ENCODE data around the gene CNPY1. TPM values are rescaled to one million over a fixed set of nuclear protein-coding genes. Genes with fewer than 3 reads are reported as not detected.

The CNPY1 gene
- total RNA-seq, 1 donor from 2014 or later, result not detected

DNA sequence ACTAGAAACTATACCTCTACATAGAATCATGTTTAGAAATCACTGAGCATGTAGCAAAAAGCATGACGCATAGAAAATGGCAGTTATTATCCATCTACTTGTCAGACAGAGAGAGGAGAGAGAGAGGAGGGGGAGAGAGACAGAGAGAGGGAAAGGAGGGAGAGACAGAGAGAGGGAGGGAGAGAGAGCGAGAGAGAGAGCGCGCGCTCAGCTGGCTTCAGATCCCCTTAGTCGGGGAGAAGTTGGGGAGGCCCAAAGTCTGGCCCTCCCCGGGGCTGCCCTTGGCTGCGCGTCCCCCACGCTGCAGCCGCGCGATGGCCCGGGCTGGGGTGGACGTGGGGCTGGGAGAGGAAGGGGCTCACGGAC lies 37.0 kb downstream of the CNPY1 start:
- H3K27me3 Mint-ChIP-seq (ENCODE audit: low read depth), result peaks cover 99% of the 10 kb centered on the region
- peaks cover 9% of the 10 kb centered on the region for H3K4me1 Mint-ChIP-seq
- DNase-seq (ENCODE audit: low spot score in 2 of 2, unreplicated experiment in 2 of 2), result no peak
- peak overlapping the region; percentile 30 for H3K4me3 Mint-ChIP-seq
- no peaks in the 10 kb centered on the region for H3K36me3 Mint-ChIP-seq
- H3K9me3 Mint-ChIP-seq, result no peaks in the 10 kb centered on the region
- TF ChIP-seq, protein P1, sequence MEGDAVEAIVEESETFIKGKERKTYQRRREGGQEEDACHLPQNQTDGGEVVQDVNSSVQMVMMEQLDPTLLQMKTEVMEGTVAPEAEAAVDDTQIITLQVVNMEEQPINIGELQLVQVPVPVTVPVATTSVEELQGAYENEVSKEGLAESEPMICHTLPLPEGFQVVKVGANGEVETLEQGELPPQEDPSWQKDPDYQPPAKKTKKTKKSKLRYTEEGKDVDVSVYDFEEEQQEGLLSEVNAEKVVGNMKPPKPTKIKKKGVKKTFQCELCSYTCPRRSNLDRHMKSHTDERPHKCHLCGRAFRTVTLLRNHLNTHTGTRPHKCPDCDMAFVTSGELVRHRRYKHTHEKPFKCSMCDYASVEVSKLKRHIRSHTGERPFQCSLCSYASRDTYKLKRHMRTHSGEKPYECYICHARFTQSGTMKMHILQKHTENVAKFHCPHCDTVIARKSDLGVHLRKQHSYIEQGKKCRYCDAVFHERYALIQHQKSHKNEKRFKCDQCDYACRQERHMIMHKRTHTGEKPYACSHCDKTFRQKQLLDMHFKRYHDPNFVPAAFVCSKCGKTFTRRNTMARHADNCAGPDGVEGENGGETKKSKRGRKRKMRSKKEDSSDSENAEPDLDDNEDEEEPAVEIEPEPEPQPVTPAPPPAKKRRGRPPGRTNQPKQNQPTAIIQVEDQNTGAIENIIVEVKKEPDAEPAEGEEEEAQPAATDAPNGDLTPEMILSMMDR (IDR thresholded peaks at IDR 0.05; ENCODE audit: unreplicated experiment), result no peak
- no peak overlapping the region for H3K27ac Mint-ChIP-seq

DNA sequence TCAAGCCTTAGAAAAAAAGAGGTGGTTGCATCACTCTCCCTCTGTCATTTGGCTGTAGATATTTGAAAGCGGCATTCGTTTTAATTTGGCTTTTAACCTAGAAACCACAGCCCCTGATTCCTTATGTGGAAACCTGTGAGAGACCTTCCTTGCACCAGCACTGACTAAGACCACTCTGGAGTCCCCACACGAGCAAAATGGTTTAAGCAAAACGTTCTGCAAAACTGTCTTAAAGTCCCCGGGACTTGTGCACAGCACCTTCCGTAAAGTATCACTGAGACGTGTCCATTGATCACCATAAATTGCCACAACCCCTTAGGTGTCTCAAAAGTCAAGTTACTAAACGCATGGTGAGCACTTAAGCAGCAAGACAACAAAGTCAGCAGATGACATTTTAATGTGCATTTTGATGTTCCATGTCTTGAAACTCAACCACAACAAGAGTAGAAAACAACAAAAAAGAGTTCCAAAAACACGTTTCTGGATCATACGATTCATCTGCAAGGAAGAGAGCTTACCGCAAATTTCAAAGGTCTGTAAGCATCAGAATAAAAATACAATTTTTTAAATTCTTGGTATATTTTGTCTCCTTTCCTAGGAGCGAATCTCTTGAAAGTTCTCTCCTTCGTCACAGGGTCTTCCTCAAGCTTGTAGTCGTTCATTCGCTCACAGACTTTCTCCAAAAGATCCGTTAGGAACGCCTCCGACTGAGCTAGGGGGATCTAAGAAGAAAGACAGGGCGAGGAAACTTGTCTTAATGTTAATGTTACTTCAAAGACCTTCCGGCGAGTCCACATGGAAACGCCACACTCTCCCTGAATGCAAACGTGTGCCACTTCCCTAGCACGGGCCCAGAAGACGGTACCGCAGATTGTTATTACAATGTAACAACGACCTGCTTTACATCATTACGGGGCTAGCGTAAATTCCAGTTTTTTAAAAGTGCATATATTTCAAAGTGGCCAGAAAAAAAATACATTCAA lies 37.7 kb downstream of the CNPY1 start:
- H3K4me1 Mint-ChIP-seq, result peaks cover 9% of the 10 kb centered on the region
- H3K4me3 Mint-ChIP-seq, result peak overlapping the region; percentile 30
- DNase-seq (ENCODE audit: low spot score in 2 of 2, unreplicated experiment in 2 of 2), result no peak
- peaks cover 99% of the 10 kb centered on the region for H3K27me3 Mint-ChIP-seq (ENCODE audit: low read depth)
- no peak overlapping the region for H3K27ac Mint-ChIP-seq
- H3K9me3 Mint-ChIP-seq, result no peaks in the 10 kb centered on the region
- H3K36me3 Mint-ChIP-seq, result no peaks in the 10 kb centered on the region
- TF ChIP-seq, protein P1 (IDR thresholded peaks at IDR 0.05; ENCODE audit: unreplicated experiment), result no peak

DNA sequence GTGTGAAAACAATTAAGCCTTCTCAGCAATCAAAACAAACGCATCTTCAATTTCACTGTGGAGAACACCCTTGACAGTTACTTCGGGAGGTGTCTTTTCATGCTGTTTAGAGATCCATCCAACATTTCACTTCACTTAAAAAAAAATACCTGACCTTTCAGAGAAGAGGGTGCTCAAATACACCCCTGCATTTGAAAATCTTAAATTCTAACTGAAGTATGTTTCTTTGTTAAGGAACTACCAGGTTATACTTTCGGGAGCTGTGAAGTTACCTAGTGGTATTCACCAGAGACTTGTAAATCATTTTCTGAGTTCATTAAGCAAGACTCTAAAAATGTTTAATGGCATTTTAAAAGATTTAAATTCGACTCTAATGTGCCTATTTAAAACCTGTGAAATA lies 38.8 kb downstream of the CNPY1 start:
- no peaks in the 10 kb centered on the region for H3K36me3 Mint-ChIP-seq
- DNase-seq (ENCODE audit: low spot score in 2 of 2, unreplicated experiment in 2 of 2), result no peak
- peaks cover 9% of the 10 kb centered on the region for H3K4me1 Mint-ChIP-seq
- no peak overlapping the region for H3K4me3 Mint-ChIP-seq
- TF ChIP-seq, protein P1 (IDR thresholded peaks at IDR 0.05; ENCODE audit: unreplicated experiment), result no peak
- no peak overlapping the region for H3K27ac Mint-ChIP-seq
- peaks cover 99% of the 10 kb centered on the region for H3K27me3 Mint-ChIP-seq (ENCODE audit: low read depth)
- no peaks in the 10 kb centered on the region for H3K9me3 Mint-ChIP-seq

DNA sequence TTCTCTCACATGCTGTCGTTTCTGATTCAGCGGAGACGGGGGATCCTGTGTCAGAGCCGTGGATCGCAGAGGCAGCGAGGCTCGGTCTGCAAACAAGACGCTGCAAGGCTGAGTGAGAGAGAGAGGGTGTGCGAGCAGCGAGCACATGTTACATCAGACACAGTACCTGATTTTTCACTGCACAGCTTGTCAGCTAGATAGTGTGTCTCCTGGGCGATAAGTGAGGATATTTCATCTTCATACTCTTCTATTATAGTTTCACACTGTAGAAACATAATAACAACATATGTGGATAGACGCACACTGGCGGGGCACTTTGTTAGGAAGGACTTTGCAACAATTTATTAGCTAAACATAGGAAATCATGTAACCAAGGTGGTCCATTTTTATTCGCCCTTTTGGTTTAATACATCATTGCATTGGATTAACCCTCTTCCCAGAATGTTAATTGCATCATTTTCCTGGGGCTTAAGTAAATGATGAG lies 39.5 kb downstream of the CNPY1 start:
- Mint-ChIP-seq H3K27ac (no peak overlapping the region), H3K9me3 (no peaks in the 10 kb centered on the region), H3K36me3 (no peaks in the 10 kb centered on the region), H3K4me1 (peaks cover 9% of the 10 kb centered on the region), H3K27me3 (ENCODE audit: low read depth) (peaks cover 99% of the 10 kb centered on the region), H3K4me3 (no peak overlapping the region)
- DNase-seq (ENCODE audit: low spot score in 2 of 2, unreplicated experiment in 2 of 2), result no peak
- TF ChIP-seq, protein P1 (IDR thresholded peaks at IDR 0.05; ENCODE audit: unreplicated experiment), result no peak

DNA sequence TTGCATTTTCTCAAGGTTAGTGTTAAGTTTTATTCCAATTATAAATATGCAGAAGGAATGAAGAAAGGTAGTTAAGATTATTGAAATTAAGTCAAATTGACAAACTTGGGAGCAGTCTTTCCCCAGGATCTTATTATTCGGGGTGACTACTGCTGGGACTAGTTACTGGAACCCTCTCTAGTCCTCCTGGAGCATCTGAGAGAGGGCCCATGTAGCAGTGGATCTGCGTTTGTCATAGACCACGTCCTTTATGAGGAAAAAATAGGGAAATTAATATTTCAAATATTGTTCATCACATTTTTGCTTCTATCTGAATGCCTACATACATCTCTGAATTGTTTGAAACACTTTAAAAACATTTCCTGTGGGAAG lies 41.0 kb downstream of the CNPY1 start:
- no peak for DNase-seq (ENCODE audit: low spot score in 2 of 2, unreplicated experiment in 2 of 2)
- peaks cover 9% of the 10 kb centered on the region for H3K4me1 Mint-ChIP-seq
- TF ChIP-seq, protein P1 (IDR thresholded peaks at IDR 0.05; ENCODE audit: unreplicated experiment), result no peak
- peaks cover 99% of the 10 kb centered on the region for H3K27me3 Mint-ChIP-seq (ENCODE audit: low read depth)
- no peak overlapping the region for H3K27ac Mint-ChIP-seq
- no peaks in the 10 kb centered on the region for H3K9me3 Mint-ChIP-seq
- no peaks in the 10 kb centered on the region for H3K36me3 Mint-ChIP-seq
- no peak overlapping the region for H3K4me3 Mint-ChIP-seq

Measured in mesothelial cell of epicardium (in vitro differentiated cells).